Measurements from ENCODE around the gene PLBD2. TPM values are rescaled to one million over a fixed set of nuclear protein-coding genes. Genes with fewer than 3 reads are reported as not detected.

Gene PLBD2
- total RNA-seq, 1 experiment from 2014 or later = 12.6 TPM

DNA sequence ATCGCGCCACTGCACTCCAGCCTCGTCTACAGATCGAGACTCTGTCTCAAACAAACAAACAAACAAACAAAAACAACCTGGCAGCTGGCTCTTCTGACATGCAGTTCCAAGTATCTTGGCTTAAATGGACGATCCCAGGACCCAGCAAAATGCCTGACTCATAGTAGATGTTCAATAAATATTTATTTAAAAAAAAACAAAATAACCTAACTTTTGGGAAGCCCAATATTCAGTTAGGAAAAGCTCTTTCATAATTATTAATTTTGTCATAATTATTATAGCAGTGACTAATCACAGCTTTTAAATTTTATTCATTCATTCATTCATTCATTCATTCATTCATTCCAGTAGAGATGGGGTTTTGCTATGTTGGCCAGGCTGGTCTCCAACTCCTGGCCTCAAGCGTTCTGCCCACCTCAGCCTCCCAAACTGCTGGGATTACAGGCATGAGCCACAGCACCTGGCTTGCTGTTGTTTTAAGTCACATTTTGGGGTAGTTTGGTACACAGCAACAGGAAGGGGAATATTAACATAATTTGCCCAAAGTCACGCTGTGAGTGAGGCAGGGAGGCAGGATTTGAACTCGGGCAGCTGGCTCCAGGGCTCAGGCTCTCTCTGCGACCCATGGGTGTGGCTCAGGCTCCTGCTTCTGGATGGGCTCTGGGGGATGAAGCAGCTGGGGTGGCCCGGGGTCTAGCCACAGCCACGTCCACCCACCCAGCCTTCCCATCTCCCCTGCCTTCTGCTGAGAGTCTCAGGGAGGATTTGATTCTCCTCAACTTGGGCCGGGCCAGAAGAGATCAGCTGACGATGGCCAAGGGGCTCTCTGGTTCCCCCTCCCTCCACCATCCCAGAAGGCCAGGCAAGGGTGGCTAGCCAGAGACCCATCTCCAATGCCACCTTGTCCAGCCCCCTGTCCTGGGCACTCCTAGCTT lies 42.9 kb downstream of the PLBD2 start:
- DNase-seq = no peak
- no peaks in the 10 kb centered on the region for H3K36me3 ChIP-seq (replicated peaks; ENCODE audit: control insufficient read depth, insufficient read depth, low read length)
- no peak overlapping the region for H3K4me3 ChIP-seq (ENCODE audit: insufficient read depth, low read depth, low read length)
- no peaks in the 10 kb centered on the region for H3K27me3 ChIP-seq (ENCODE audit: control insufficient read depth, insufficient read depth, low read length)

DNA sequence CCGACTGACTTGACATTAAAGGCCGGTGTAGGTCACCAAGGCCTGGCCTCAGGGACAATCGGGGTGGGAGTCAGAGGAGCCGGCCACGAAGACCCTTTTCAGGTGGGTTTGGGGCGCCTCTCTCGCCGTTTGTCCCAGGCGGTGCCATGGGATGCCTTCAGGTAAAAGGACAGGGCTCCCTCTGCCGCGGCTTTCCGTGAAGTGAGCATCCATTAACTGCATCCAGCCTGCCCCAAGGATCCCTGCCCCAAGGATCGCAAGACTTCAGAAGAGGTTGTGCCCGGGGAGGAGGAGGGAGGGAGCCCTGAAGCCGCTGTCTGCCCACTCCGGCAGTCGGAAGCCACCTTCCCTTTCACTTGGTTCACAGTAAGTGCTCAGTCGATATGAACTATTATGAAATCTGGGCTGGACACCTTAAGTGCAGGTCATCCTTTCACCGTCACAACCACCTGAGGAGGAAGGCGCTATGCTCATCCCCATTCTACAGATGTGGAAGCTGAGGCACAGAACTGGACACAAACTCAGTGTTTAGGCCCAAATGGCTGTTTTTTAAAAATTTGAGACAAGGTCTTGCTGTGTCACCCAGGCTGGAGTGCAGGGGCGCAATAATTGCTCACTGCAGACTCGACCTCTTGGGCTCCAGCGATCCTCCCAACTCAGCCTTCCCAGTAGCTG lies 44.3 kb downstream of the PLBD2 start:
- DNase-seq = peak; percentile 44
- no peaks in the 10 kb centered on the region for H3K36me3 ChIP-seq (replicated peaks; ENCODE audit: control insufficient read depth, insufficient read depth, low read length)
- no peak overlapping the region for H3K4me3 ChIP-seq (ENCODE audit: insufficient read depth, low read depth, low read length)
- H3K27me3 ChIP-seq (ENCODE audit: control insufficient read depth, insufficient read depth, low read length) = no peaks in the 10 kb centered on the region

DNA sequence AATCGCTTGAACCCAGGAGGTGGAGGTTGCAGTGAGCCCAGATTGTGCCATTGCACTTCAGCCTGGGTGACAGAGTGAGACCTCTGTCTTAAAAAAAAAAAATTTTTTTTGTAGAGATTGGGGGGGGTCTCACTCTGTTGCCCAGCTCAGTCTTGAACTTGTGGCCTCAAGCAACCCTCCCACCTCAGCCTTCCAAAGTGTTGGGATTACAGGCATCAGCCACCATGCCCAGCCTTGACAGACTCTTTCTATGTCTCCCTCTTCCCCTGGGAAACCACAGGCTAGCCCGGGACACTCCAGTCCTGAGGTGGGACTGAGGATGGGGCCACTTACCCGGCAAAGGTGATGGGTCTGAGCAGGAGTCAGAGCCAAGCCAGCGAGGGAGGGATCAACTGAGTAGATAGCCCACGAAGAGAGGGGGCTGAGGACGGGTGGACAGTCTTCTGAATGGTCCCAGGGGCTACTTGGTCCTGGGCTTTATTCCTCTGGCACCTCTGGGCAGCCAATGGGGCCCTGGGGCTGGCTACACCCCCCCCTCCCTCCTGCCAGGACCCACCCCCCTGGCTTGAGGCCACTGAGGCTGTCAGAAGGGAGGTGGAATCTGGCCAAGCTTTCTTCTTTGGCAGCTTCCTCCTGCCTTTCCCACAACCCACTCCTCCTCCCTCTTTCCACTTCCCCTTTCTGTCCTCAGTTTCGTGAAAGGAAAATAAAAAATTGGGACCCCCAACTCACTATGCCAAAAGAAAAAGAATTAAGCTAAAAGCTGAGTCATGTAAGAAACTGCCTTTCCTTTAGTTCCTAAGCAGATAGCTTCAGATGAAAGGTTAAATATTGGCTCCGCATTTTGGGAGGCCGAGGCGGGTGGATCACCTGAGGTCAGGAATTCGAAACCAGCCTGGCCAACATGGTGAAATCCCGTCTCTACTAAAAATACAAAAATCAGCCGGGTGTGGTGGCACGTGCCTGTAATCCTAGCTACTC lies 45.3 kb downstream of the PLBD2 start, which contains the start of gene SDS:
Gene SDS (minus strand): TSS at position 453 of the 981 bp plus-strand sequence. CDS start 4,179 bp downstream, outside the sequence.
- DNase-seq = peak; percentile 56
- H3K27me3 ChIP-seq (ENCODE audit: control insufficient read depth, insufficient read depth, low read length) = no peaks in the 10 kb centered on the region
- no peaks in the 10 kb centered on the region for H3K36me3 ChIP-seq (replicated peaks; ENCODE audit: control insufficient read depth, insufficient read depth, low read length)
- no peak within 1 kb of the TSS for H3K4me3 ChIP-seq (ENCODE audit: insufficient read depth, low read depth, low read length)

DNA sequence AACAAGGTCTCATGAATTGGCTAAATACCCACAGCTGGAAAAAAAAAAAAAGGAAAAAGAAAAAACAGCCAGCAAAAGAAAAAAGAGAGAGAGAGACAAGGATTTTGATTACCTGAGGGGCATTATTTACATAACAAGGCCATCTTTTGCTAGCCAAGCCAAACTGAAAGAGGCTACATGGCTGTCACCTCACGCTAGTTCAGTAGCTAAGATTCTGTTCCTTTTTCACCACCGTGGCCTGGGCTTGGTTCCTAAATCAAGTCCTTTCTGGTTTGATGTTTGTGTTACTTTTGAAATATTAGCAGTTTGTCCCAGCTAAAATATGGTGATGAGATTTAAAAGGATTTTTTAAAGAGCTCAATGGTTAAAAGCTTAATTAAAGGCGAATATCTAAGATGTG lies 47.3 kb downstream of the PLBD2 start:
- H3K27me3 ChIP-seq (ENCODE audit: control insufficient read depth, insufficient read depth, low read length) = no peaks in the 10 kb centered on the region
- H3K4me3 ChIP-seq (ENCODE audit: insufficient read depth, low read depth, low read length) = no peak overlapping the region
- H3K36me3 ChIP-seq (replicated peaks; ENCODE audit: control insufficient read depth, insufficient read depth, low read length) = no peaks in the 10 kb centered on the region
- DNase-seq = no peak

DNA sequence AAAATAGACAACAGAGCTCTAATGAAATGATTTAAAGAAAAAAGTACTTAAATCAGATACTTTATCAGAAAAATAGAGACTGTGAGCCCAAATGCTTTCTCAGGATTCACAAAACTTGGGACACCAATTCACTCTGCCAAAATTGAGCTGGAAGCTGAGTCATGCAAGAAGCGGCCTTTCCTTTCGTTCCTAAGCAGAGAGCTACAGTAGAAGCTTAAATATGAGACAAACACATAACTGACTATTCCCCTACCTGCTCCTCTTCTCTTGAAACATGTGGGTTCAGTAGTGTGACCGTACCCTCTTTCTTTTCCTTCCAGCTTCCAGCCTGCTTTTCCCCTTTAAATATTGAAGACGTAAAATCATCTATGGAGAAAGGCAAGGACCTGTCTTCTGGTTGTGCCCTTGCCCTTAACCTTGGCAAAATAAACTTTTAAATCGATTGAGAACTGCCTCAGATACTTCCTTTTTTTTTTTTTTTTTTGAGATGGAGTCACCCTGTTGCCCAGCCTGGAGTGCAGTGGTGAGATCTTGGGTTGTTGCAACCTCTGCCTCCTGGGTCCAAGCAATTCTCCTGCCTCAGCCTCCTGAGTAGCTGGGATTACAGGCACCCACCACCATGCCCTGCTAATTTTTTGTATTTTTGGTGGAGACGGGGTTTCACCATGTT lies 49.7 kb downstream of the PLBD2 start:
- Histone ChIP-seq H3K4me3 (ENCODE audit: insufficient read depth, low read depth, low read length) (no peak overlapping the region), H3K27me3 (ENCODE audit: control insufficient read depth, insufficient read depth, low read length) (no peaks in the 10 kb centered on the region), H3K36me3 (replicated peaks; ENCODE audit: control insufficient read depth, insufficient read depth, low read length) (no peaks in the 10 kb centered on the region)
- DNase-seq = no peak

DNA sequence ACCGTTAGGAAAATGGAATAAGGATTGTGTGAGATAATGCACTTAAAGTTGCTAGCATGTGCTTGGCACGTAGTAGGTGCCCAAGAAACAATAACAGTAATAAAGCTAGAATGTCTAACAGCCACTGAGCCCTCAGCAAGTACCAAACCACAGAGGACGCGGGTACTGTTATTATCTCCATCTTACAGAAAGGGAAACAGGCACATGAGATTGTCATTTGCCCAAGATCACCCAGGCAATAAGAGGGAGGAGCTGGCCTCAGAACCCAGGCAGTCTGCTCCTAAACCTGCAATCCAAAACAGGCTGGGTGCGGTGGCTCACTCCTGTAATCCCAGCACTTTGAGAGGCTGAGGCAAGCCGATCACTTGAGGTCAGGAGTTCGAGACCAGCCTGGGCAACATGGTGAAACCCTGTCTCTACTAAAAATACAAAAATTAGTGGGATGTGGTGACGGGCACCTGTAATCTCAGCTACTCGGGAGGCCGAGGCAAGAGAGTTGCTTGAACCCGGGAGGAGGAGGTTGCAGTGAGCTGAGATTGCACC lies 50.4 kb downstream of the PLBD2 start:
- H3K36me3 ChIP-seq (replicated peaks; ENCODE audit: control insufficient read depth, insufficient read depth, low read length) = no peaks in the 10 kb centered on the region
- no peak overlapping the region for H3K4me3 ChIP-seq (ENCODE audit: insufficient read depth, low read depth, low read length)
- H3K27me3 ChIP-seq (ENCODE audit: control insufficient read depth, insufficient read depth, low read length) = no peaks in the 10 kb centered on the region
- no peak for DNase-seq

DNA sequence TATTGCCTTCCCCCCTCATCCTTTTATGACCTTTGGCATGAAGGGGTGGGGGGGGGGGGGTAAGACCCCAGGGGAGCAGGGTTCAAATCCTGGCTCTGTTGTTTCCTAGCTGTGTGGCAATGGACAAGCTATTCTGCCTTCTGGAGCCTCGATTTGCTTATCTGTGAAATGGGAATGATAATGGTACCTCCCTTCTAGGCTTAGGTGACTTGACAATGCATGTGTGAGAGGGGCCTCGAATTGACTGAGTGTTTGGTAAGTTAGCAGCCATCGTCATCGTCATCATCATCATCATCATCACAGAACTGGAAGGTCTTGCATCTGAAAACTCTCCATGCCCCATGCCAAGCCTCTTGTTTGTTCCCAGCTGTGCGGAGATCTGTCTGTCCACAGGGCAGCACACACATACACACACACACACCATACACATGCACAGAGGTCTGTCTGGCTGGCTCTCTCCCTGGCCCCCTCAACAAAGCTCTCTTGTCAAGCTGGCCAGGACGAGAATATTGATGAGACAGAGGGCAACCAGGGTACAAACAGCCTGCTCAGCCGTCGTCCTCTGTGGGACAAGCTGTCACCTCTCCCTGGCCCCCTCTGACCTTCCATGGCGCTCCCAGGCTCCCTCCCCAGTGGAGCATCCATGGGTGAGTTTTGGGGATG lies 51.2 kb downstream of the PLBD2 start:
- DNase-seq = no peak
- H3K4me3 ChIP-seq (ENCODE audit: insufficient read depth, low read depth, low read length) = no peak overlapping the region
- no peaks in the 10 kb centered on the region for H3K36me3 ChIP-seq (replicated peaks; ENCODE audit: control insufficient read depth, insufficient read depth, low read length)
- no peaks in the 10 kb centered on the region for H3K27me3 ChIP-seq (ENCODE audit: control insufficient read depth, insufficient read depth, low read length)

DNA sequence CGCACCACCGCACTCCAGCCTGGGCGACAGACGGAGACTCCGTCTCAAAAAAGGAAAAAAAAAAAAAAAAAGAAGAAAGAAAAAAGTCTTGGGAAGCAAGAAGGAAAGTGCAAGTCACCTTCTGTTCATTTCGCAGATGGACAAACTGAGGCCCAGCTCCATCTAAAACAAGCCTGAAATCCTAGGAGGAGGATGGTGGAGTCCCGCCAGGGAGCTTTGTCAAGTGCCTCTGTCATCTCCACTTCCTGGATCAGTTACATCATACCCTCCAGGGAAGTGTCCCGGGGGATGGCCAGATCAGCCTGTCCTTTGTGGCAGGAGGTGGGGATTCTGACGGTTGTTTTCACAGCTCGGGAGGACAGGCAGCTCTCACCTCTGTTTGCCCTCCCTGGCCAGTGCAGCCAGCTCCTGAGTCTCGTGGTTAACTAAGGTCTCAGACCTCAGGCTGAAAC lies 55.1 kb downstream of the PLBD2 start:
- Histone ChIP-seq H3K36me3 (replicated peaks; ENCODE audit: control insufficient read depth, insufficient read depth, low read length) (no peaks in the 10 kb centered on the region), H3K4me3 (ENCODE audit: insufficient read depth, low read depth, low read length) (no peak overlapping the region), H3K27me3 (ENCODE audit: control insufficient read depth, insufficient read depth, low read length) (no peaks in the 10 kb centered on the region)
- DNase-seq = no peak

DNA sequence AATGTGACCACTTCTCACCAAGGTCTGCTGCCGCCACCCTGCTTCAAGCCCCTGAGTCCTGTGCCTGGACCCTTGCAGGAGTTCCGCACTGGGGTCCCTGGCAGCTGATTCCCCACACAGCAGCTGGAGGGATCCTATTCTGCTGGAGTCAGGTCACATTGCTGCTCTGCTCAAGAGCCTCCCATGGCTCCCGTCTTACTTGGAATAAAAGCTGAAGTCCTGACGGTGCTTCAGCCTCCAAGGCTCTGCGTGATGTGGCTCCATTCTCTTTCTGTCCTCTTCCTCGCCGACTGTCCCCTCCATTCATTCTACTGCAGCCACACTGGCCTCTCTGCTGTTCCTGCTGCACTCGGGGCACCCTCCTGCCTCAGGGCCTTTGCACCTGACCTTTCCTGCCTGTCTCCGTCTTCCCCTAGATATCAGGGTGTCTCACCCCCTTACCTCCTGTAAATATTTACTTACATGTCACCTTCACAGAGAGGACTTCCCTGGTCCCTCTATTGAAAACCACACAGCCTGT lies 56.2 kb downstream of the PLBD2 start:
- H3K27me3 ChIP-seq (ENCODE audit: control insufficient read depth, insufficient read depth, low read length) = no peaks in the 10 kb centered on the region
- DNase-seq = no peak
- H3K36me3 ChIP-seq (replicated peaks; ENCODE audit: control insufficient read depth, insufficient read depth, low read length) = no peaks in the 10 kb centered on the region
- no peak overlapping the region for H3K4me3 ChIP-seq (ENCODE audit: insufficient read depth, low read depth, low read length)

DNA sequence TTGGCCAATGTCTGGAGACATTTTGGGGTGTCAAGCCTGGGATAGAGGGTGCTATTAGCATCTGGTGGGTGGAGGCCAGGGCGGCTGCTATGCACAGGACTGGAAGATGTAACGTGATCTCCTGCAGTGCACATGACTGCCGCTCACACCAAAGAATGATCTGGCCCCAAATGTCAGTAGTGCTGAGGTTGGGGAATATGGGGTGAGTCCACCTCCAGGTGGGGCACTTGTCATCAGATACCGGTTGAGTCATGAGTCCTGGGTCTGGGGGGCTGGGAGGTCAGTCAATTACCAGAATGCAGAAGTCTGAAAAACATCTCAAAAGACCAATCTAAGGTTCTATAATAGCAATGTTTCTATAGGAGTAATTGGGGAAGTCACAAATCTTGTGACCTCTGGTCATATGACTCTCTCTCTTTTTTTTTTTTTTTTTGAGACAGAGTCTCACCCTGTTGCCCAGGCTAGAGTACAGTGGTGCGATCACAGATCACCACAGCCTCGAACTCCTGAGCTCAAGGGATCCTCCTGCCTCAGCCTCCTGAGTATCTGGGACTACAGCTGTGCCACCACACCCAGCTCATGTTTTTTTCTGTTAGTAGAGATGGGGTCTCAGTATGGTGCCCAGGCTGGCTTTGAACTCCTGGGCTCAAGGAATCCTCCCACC lies 57.8 kb downstream of the PLBD2 start:
- Histone ChIP-seq H3K36me3 (replicated peaks; ENCODE audit: control insufficient read depth, insufficient read depth, low read length) (no peaks in the 10 kb centered on the region), H3K4me3 (ENCODE audit: insufficient read depth, low read depth, low read length) (no peak overlapping the region), H3K27me3 (ENCODE audit: control insufficient read depth, insufficient read depth, low read length) (no peaks in the 10 kb centered on the region)
- DNase-seq = no peak

DNA sequence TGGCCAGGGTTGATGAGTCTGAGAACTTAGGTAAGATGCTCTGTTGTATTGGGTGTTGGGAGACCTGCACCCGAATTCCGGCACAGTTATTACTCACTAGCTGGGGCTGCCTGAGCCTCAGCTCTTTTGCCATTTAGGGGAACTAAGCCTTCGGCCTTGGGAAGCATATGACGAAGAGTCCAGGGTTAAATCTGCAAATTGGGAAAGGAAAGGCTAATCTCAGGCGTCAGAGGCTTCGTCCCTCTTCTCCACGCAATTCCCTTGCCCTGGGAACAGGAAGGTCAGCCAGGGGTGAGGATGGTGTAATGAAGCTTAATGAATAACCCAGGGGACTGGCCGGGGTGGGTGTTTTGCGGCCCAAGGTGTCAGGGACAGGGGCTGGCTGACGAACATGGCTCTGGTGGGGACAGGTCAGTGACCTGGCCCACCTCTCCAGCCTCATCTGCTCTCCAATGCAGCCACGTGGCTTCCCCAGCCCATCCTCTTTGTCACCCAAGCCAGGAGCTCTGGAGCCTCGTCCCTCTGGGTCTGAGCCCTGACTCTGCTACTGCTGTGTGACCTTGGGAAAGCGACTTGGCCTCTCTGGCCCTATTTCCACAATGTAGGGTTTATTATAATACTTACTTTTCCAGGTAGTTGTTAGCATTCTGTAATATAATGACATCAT lies 60.0 kb downstream of the PLBD2 start:
- no peak for DNase-seq
- Histone ChIP-seq H3K36me3 (replicated peaks; ENCODE audit: control insufficient read depth, insufficient read depth, low read length) (no peaks in the 10 kb centered on the region), H3K4me3 (ENCODE audit: insufficient read depth, low read depth, low read length) (no peak overlapping the region), H3K27me3 (ENCODE audit: control insufficient read depth, insufficient read depth, low read length) (no peaks in the 10 kb centered on the region)

DNA sequence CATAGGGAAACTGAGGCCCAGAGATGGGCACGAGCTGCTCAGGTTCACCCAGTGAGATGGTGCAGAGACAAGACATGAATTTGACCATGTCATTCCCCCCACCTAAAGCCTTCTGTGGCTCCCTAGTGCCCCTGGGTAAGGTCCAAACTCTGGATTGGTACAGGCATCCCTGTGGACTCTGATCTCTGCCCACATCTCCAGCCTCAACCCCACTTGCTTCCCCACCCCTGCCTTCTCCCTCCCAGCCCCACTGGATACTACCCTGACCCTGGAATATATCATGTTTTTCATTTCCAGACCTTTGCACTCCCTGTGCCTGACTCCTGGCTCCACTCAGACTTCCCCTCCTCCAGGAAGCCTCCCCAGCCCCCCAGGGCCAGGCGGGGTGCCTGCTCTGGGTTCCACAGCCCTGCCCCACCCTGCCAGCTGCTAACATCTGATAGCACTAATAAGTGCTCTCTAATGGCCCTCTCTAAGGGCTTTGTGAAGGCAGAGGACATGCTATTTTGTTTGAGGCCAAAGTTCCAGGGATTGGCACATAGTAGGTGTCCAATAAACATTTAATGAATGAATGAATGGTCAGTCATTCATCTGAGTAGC lies 62.7 kb downstream of the PLBD2 start:
- Histone ChIP-seq H3K27me3 (ENCODE audit: control insufficient read depth, insufficient read depth, low read length) (no peaks in the 10 kb centered on the region), H3K4me3 (ENCODE audit: insufficient read depth, low read depth, low read length) (no peak overlapping the region), H3K36me3 (replicated peaks; ENCODE audit: control insufficient read depth, insufficient read depth, low read length) (no peaks in the 10 kb centered on the region)
- DNase-seq = no peak

Measured in H7 (cell line).